ENCODE measurements around the gene ARIH2. TPM values are rescaled to one million over a fixed set of nuclear protein-coding genes. Genes with fewer than 3 reads are reported as not detected.

The ARIH2 gene
- total RNA-seq, 1 experiment from 2014 or later, result 76.8 TPM

DNA sequence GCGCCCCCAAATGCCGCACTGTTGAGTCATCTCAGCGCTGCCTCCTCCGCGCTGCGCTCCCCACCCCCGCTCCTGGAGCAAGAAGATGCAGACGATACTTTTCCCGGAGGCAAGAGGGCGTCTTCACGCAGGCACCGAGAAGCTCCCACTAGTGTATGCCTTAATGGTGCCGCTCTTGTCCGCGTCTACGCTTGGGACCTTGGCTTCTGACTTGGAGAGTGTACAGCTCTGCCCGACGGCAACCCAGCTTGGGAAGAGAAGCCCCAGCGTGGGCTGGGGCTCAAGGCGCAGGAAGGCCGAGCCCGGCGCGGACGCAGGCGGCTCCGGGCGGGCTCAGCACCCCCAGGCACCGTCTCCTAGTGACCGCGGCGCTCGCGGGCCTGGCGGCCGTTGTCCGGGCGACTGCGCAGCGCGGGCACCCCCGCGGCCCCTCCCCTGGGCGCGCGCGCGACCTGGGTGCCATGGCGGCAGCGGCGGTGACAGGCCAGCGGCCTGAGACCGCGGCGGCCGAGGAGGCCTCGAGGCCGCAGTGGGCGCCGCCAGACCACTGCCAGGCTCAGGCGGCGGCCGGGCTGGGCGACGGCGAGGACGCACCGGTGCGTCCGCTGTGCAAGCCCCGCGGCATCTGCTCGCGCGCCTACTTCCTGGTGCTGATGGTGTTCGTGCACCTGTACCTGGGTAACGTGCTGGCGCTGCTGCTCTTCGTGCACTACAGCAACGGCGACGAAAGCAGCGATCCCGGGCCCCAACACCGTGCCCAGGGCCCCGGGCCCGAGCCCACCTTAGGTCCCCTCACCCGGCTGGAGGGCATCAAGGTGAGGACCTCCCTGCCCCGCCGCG is 71.4 kb downstream of the ARIH2 start, which contains the start of gene P4HTM:
Gene P4HTM (plus strand): TSS at position 446 of the 840 bp plus-strand sequence. CDS start 16 bp downstream, at position 462.
- BruUV-seq (replicated peaks), result no TSS peak
- no peaks in the 10 kb centered on the region for H3K9me3 ChIP-seq (ENCODE audit: low read depth, low read length, poor library complexity, severe bottlenecking)
- intact Hi-C loops (cut with micrococcal nuclease; ENCODE audit: unreplicated experiment), result loop anchor here (5.0 kb wide), 1 partner anchor 457 kb away; no protein-coding TSS in a partner anchor

DNA sequence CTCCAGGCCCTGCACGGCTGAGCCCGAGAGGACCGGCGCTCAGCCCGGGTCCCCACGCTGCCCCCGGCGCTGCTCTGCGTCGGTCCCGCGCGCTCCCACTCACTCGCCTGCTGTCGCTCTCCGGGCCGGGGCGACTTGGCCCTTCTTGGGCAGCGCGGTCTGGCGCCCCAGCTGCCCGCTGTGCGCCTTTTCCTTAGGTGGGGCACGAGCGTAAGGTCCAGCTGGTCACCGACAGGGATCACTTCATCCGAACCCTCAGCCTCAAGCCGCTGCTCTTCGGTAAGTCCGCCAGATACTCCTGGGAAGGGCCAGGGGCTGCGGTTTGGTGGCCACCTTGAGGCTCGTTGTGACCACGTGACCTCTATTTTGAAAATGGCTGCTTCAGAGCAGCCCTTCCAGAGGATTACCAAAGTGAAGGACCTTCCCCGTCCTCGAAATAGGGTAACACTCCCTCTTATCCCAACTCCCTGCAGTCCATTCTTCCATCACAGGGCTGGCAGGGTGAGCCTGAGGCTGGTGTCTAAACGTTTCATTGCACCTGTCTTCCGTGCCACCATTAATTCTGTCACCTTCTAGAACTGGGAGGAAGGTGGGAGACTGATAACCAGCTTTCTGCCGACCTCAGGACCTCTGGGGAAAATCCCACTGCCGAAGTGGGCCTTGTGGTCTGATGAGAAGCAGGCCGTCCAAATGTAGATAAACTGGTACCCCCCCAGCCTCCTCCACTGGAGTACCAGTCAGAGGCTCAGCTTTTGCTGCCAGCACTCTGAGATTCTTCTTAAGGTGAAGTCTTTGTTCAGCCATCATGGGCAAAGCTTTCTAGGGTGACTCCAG is 72.2 kb downstream of the ARIH2 start:
- H3K27ac ChIP-seq (ENCODE audit: low read depth, low read length, poor library complexity, severe bottlenecking), result peak overlapping the region; percentile 75

More for the DNA sequence above, 71.4 kb downstream of the ARIH2 start, which contains the start of gene P4HTM:
- ChIA-PET POLR2A (ENCODE audit: low non-redundant PET) (interaction anchor here (1.2 kb wide), 1 partner anchor 17 kb away, joined by 5 read pairs; the partner anchor contains the start of gene WDR6), CTCF (interaction anchor here (1.2 to 1.6 kb wide), 2 partner anchors 17 to 104 kb away, joined by 4 read pairs; partner anchors contain the start of genes QRICH1 and WDR6)
- peak within 1 kb of the TSS; percentile 64 for H3K4me3 ChIP-seq (ENCODE audit: low read depth, low read length, poor library complexity, severe bottlenecking)
- DNase-seq (ENCODE audit: low spot score), result peak; percentile 85
- H3K27ac ChIP-seq (ENCODE audit: low read depth, low read length, poor library complexity, severe bottlenecking), result peak within 1 kb of the TSS; percentile 75
- no peaks in the 10 kb centered on the region for H3K27me3 ChIP-seq (replicated peaks; ENCODE audit: insufficient read depth, low read depth, low read length, poor library complexity)
- H3K36me3 ChIP-seq (ENCODE audit: insufficient read depth, low read length, poor library complexity, severe bottlenecking), result no peaks in the 10 kb centered on the region
- peaks cover 3% of the 10 kb centered on the region for H3K4me1 ChIP-seq (ENCODE audit: insufficient read depth, low read length, poor library complexity, severe bottlenecking)
- no peak for TF ChIP-seq EZH2 (IDR thresholded peaks at IDR 0.05; ENCODE audit: borderline replicate concordance, low read depth, low read length, poor library complexity, severe bottlenecking)
- TF ChIP-seq, protein P1, sequence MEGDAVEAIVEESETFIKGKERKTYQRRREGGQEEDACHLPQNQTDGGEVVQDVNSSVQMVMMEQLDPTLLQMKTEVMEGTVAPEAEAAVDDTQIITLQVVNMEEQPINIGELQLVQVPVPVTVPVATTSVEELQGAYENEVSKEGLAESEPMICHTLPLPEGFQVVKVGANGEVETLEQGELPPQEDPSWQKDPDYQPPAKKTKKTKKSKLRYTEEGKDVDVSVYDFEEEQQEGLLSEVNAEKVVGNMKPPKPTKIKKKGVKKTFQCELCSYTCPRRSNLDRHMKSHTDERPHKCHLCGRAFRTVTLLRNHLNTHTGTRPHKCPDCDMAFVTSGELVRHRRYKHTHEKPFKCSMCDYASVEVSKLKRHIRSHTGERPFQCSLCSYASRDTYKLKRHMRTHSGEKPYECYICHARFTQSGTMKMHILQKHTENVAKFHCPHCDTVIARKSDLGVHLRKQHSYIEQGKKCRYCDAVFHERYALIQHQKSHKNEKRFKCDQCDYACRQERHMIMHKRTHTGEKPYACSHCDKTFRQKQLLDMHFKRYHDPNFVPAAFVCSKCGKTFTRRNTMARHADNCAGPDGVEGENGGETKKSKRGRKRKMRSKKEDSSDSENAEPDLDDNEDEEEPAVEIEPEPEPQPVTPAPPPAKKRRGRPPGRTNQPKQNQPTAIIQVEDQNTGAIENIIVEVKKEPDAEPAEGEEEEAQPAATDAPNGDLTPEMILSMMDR (conservative IDR thresholded peaks at IDR 0.05; ENCODE audit: low read depth, low read length), result peak; percentile 43

More for the DNA sequence above, 72.2 kb downstream of the ARIH2 start:
- Histone ChIP-seq H3K4me1 (ENCODE audit: insufficient read depth, low read length, poor library complexity, severe bottlenecking) (peaks cover 3% of the 10 kb centered on the region), H3K4me3 (ENCODE audit: low read depth, low read length, poor library complexity, severe bottlenecking) (peak overlapping the region; percentile 64), H3K36me3 (ENCODE audit: insufficient read depth, low read length, poor library complexity, severe bottlenecking) (no peaks in the 10 kb centered on the region), H3K9me3 (ENCODE audit: low read depth, low read length, poor library complexity, severe bottlenecking) (no peaks in the 10 kb centered on the region), H3K27me3 (replicated peaks; ENCODE audit: insufficient read depth, low read depth, low read length, poor library complexity) (no peaks in the 10 kb centered on the region)
- intact Hi-C loops (cut with micrococcal nuclease; ENCODE audit: unreplicated experiment), result no loop called here
- no peak for DNase-seq (ENCODE audit: low spot score)
- CTCF ChIA-PET, result no interaction called here
- TF ChIP-seq, protein P1 (conservative IDR thresholded peaks at IDR 0.05; ENCODE audit: low read depth, low read length), result no peak
- no peak for TF ChIP-seq EZH2 (IDR thresholded peaks at IDR 0.05; ENCODE audit: borderline replicate concordance, low read depth, low read length, poor library complexity, severe bottlenecking)
- no TSS peak for BruUV-seq (replicated peaks)
- POLR2A ChIA-PET (ENCODE audit: low non-redundant PET), result no interaction called here
